Activated CD4-positive, alpha-beta T cell treated with anti-CD3 and anti-CD28 coated beads, Interleukin-2, amount 50 U/mL, for 4 hours (primary cell): ENCODE results near the gene KLF5.
"Not testable (repeated sequence)": the region's sequence is repeated elsewhere in the genome, so short reads cannot be mapped to it uniquely, and the experiment has no call there.

Experiments used
- DNase-seq, 2 experiments: peaks; one replicate each; pipeline ENCODE4 v3.0.0-alpha.2; 2020

Gene KLF5

GRCh38 chr13:73090116-73090822 is 31.5 kb downstream of the KLF5 start:
- DNase-seq: no peak

GRCh38 chr13:73090823-73091187 is 32.0 kb downstream of the KLF5 start:
- no peak for DNase-seq

- no peak for DNase-seq
These were observed 34.0 kb downstream of the KLF5 start for GRCh38 chr13:73092829-73093228.

- DNase-seq: no peak
These were observed 37.4 kb downstream of the KLF5 start for GRCh38 chr13:73096173-73096572.

GRCh38 chr13:73096638-73097037 is 37.8 kb downstream of the KLF5 start:
- no peak for DNase-seq

GRCh38 chr13:73100781-73101180 is 42.0 kb downstream of the KLF5 start:
- not testable (repeated sequence) for DNase-seq

- DNase-seq: no peak
These were observed 42.7 kb downstream of the KLF5 start for GRCh38 chr13:73101351-73102007.

- no peak for DNase-seq
These were observed 44.4 kb downstream of the KLF5 start for GRCh38 chr13:73103238-73103637.

GRCh38 chr13:73106513-73107178 is 47.8 kb downstream of the KLF5 start:
- DNase-seq: no peak

GRCh38 chr13:73107481-73107880 is 48.7 kb downstream of the KLF5 start:
- DNase-seq: no peak

GRCh38 chr13:73107970-73108369 is 49.2 kb downstream of the KLF5 start:
- no peak for DNase-seq

GRCh38 chr13:73109288-73109899 is 50.6 kb downstream of the KLF5 start:
- no peak for DNase-seq

- no peak for DNase-seq
These were observed 51.2 kb downstream of the KLF5 start for GRCh38 chr13:73109969-73110368.

- no peak for DNase-seq
These were observed 52.0 kb downstream of the KLF5 start for GRCh38 chr13:73110814-73111213.

GRCh38 chr13:73111331-73111730 is 52.5 kb downstream of the KLF5 start:
- no peak for DNase-seq

- DNase-seq: no peak
These were observed 60.8 kb downstream of the KLF5 start for GRCh38 chr13:73119612-73120011.
